Smooth muscle cell (in vitro differentiated cells): Measurements from ENCODE around the gene UTP11. TPM values are rescaled to one million over a fixed set of nuclear protein-coding genes. Genes with fewer than 3 reads are reported as not detected.

Experiments
- DNase-seq: peaks from one replicate; lab custom pipeline; 2025; ENCODE audit not compliant: unreplicated experiment; lab: John Stamatoyannopoulos, UW
- H2AFZ ChIP-seq: fragments of 200-600 bp; sonication (generic); 2 replicates; pipeline ENCODE4 v1.6.0; 2016; ENCODE audit warnings: antibody characterized with exemption, low read depth, mild to moderate bottlenecking
- H3F3A ChIP-seq: fragments of 200-600 bp; sonication (generic); 2 replicates; pipeline ENCODE4 v1.6.0; 2017; ENCODE audit warnings: antibody characterized with exemption, low read depth
- H3K27ac ChIP-seq: fragments of 200-600 bp; sonication (generic); 2 replicates; pipeline ENCODE4 v1.5.1; 2016; ENCODE audit warnings: low read depth, mild to moderate bottlenecking
- H3K27me3 ChIP-seq: fragments of 200-600 bp; sonication (generic); 2 replicates; pipeline ENCODE4 v1.6.1; 2016; ENCODE audit warnings: low read depth, mild to moderate bottlenecking
- H3K36me3 ChIP-seq: fragments of 200-600 bp; sonication (generic); 2 replicates; pipeline ENCODE4 v1.5.1; 2016; ENCODE audit warnings: low read depth
- H3K4me1 ChIP-seq: fragments of 200-600 bp; sonication (generic); 2 replicates; pipeline ENCODE4 v1.5.1; 2016; ENCODE audit warnings: low read depth
- H3K4me2 ChIP-seq: fragments of 200-600 bp; sonication (generic); 2 replicates; pipeline ENCODE4 v1.6.0; 2016; ENCODE audit warnings: mild to moderate bottlenecking
- H3K4me3 ChIP-seq: fragments of 200-600 bp; sonication (generic); 2 replicates; pipeline ENCODE4 v1.5.1; 2016; ENCODE audit warnings: mild to moderate bottlenecking
- H3K79me2 ChIP-seq: fragments of 200-600 bp; sonication (generic); 2 replicates; pipeline ENCODE4 v1.6.0; 2016; ENCODE audit warnings: low read depth, mild to moderate bottlenecking
- H3K9ac ChIP-seq: fragments of 200-600 bp; sonication (generic); 2 replicates; pipeline ENCODE4 v1.6.0; 2016; ENCODE audit warnings: low read depth
- H3K9me3 ChIP-seq: fragments of 200-600 bp; sonication (generic); replicated peaks from 2 replicates; pipeline ENCODE4 v1.5.1; 2016; ENCODE audit warnings: low read depth
- H4K20me1 ChIP-seq: fragments of 200-600 bp; sonication (generic); 2 replicates; pipeline ENCODE4 v1.6.0; 2016; ENCODE audit warnings: low read depth
- WGBS: methylation state at CpG from one replicate; pipeline ENCODE4 v1.1.7; 2016; ENCODE audit warnings: low lambda C conversion rate; 5-methylcytosine and 5-hydroxymethylcytosine counted together
- polyA plus RNA-seq: library from polyadenylated mRNA; unstranded; fragments of >200 nt; fragmentation: Nextera tagmentation; extraction: Ambion mirVana; gene quantifications from 2 replicates; pipeline ENCODE4 v1.2.1, GENCODE V29; 2016
- total RNA-seq: library from RNA; depleted of rRNA; stranded (reverse); fragments of >200 nt; gene quantifications from 2 replicates; pipeline ENCODE4 v1.2.3, GENCODE V29; 2014
- TF ChIP-seq, protein P1 (sequence below): fragments of 200-600 bp; sonication (generic); IDR thresholded peaks from 2 replicates; pipeline ENCODE4 v1.5.1; 2017; ENCODE audit warnings: borderline replicate concordance, mild to moderate bottlenecking, antibody characterized with exemption; ENCODE audit not compliant: insufficient read depth, poor library complexity, severe bottlenecking

UTP11 gene
- total and polyA plus RNA-seq, 2 experiments from 2014 or later, result 43.7 to 72.4 TPM

DNA sequence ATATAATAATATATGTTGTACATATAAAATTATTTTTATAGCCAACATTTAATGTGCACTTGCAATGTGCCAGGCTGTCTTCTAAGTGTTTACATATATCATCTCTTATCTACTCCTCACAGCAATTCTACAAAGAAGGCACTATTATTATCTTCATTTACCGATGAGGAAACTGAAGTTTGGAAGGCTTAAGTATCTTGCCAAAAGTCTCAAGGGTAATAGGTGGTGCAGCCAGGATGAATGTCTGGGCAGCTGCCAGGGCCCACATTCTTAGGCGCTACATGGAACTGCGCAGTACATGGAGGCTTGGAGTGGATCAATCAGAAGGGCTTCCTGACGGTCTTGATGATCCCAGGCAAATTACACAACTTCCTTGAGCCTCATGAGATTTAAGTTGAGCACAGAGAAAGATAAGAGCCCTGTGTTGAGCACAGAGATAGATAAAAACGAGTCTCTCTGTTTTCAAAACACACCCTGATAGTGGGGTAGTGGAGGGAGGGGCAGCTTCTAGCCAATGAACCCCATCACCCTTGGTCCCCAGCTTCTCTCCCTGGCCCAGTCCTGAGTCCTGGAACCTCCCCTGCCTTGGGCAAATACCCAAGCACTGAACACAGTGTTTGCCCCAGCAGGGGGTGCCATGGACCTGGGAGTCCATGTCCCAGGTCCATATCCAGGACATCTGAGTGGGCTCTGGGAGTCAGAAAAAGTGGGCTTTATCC is 24.8 kb downstream of the UTP11 start:
- Histone ChIP-seq H3K27ac (no peak overlapping the region), H2AFZ (no peak overlapping the region), H3K4me2 (peak overlapping the region; percentile 6), H3K4me3 (no peak overlapping the region), H3K9me3 (no peaks in the 10 kb centered on the region), H3K4me1 (peaks cover 14% of the 10 kb centered on the region), H3K27me3 (peaks cover 10% of the 10 kb centered on the region), H3F3A (no peaks in the 10 kb centered on the region), H3K36me3 (no peaks in the 10 kb centered on the region), H3K79me2 (no peaks in the 10 kb centered on the region), H4K20me1 (no peaks in the 10 kb centered on the region), H3K9ac (no peak overlapping the region)
- WGBS, result 27% methylated on average over 5 of the region's 5 CpGs
- DNase-seq, result no peak
- TF ChIP-seq, protein P1, sequence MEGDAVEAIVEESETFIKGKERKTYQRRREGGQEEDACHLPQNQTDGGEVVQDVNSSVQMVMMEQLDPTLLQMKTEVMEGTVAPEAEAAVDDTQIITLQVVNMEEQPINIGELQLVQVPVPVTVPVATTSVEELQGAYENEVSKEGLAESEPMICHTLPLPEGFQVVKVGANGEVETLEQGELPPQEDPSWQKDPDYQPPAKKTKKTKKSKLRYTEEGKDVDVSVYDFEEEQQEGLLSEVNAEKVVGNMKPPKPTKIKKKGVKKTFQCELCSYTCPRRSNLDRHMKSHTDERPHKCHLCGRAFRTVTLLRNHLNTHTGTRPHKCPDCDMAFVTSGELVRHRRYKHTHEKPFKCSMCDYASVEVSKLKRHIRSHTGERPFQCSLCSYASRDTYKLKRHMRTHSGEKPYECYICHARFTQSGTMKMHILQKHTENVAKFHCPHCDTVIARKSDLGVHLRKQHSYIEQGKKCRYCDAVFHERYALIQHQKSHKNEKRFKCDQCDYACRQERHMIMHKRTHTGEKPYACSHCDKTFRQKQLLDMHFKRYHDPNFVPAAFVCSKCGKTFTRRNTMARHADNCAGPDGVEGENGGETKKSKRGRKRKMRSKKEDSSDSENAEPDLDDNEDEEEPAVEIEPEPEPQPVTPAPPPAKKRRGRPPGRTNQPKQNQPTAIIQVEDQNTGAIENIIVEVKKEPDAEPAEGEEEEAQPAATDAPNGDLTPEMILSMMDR, result peak; percentile 8

DNA sequence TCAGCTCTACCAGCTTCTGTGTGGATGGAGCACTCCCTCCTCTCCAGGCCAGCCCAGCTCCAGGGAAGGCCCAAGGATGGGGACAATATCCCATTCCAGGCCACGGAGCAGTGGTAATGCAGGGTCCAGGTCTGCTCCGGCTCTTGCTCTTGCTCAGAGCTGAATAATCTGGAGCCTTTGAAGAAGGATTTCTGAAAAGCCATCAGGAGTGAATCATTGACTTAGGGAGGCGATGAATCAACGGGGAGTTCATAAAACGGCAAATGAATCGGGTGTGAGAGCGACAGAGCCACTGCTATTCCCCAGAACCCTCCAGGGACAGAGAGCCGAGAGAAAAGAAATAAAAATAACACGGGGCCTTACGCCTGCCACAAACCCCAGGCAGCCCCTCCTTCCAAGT is 26.3 kb downstream of the UTP11 start:
- TF ChIP-seq, protein P1, result no peak
- Histone ChIP-seq H3K79me2 (no peaks in the 10 kb centered on the region), H3K27ac (peak overlapping the region; percentile 82), H3K27me3 (peaks cover 25% of the 10 kb centered on the region), H3K9ac (peak overlapping the region; percentile 8), H3K4me1 (peaks cover 20% of the 10 kb centered on the region), H2AFZ (no peak overlapping the region), H3F3A (no peaks in the 10 kb centered on the region), H3K4me3 (no peak overlapping the region), H3K9me3 (no peaks in the 10 kb centered on the region), H3K36me3 (no peaks in the 10 kb centered on the region), H3K4me2 (peak overlapping the region; percentile 78), H4K20me1 (no peaks in the 10 kb centered on the region)
- WGBS, result 9% methylated on average over 10 of the region's 10 CpGs
- DNase-seq, result no peak

DNA sequence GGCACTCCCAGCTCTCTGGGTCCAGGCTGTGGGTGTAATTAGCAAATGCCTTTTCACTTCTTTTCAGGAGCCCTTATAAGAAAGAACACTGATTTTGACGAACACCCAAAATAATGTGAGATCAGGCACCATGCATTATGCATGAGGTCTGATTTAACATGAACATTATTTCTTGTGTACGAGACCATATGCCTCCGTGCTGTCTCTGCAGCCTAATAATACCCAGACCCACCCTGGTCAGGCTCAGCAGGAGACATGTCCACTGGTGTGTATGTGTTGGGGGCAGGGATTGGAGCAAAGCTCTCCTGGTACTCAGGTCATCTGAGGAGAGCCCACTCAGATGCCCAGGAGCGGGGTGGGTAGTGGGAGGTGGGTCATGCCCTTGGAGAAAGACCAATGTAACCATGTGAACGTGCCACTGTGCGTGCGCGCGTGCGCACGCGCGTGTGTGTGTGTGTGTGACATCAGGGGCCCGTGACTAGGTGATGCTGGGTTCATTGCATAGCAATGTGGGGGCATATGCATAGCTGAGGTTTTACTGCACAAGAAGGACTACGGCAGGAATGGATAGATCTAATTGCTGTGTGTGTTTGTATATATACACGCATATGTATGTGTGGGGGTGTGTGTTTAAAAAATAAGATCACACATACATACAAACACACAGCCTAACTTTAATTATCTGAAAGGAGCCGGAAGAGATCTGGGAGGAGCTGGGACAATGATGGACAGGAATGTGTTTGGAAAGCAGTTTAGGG is 27.0 kb downstream of the UTP11 start:
- Histone ChIP-seq H3K9me3 (no peaks in the 10 kb centered on the region), H3K9ac (peak overlapping the region; percentile 8), H3K4me2 (peak overlapping the region; percentile 78), H3F3A (no peaks in the 10 kb centered on the region), H4K20me1 (peaks cover 3% of the 10 kb centered on the region), H2AFZ (no peak overlapping the region), H3K27me3 (peaks cover 32% of the 10 kb centered on the region), H3K4me1 (peaks cover 21% of the 10 kb centered on the region), H3K27ac (peak overlapping the region; percentile 82), H3K4me3 (no peak overlapping the region), H3K36me3 (no peaks in the 10 kb centered on the region), H3K79me2 (no peaks in the 10 kb centered on the region)
- no peak for DNase-seq
- WGBS, result 77% methylated on average over 17 of the region's 17 CpGs
- TF ChIP-seq, protein P1, result no peak
